Activated T-cell treated with anti-CD3 and anti-CD28 coated beads, Interleukin-2, amount 50 U/mL, for 24 hours (primary cell): ENCODE data around the gene RHCE.
"Not testable (repeated sequence)": the region's sequence is repeated elsewhere in the genome, so short reads cannot be mapped to it uniquely, and the experiment has no call there.

ENCODE experiments used
- DNase-seq: peaks from one replicate; pipeline ENCODE4 v3.0.0-alpha.2; 2020
- H3K27ac Mint-ChIP-seq: 2 replicates; pipeline ENCODE4 v1.8.0; 2020; ENCODE audit warnings: mild to moderate bottlenecking, mixed read lengths
- H3K27me3 Mint-ChIP-seq: 2 replicates; pipeline ENCODE4 v1.8.0; 2020; ENCODE audit warnings: mixed read lengths
- H3K36me3 Mint-ChIP-seq: 2 replicates; pipeline ENCODE4 v1.8.0; 2020; ENCODE audit warnings: low read depth, mixed read lengths
- H3K4me1 Mint-ChIP-seq: 2 replicates; pipeline ENCODE4 v1.8.0; 2020; ENCODE audit warnings: low read depth, mixed read lengths
- H3K4me3 Mint-ChIP-seq: 2 replicates; pipeline ENCODE4 v1.8.0; 2020; ENCODE audit warnings: mild to moderate bottlenecking, moderate library complexity, mixed read lengths
- H3K9me3 Mint-ChIP-seq: 2 replicates; pipeline ENCODE4 v1.8.0; 2020; ENCODE audit warnings: mixed read lengths

RHCE gene

DNA sequence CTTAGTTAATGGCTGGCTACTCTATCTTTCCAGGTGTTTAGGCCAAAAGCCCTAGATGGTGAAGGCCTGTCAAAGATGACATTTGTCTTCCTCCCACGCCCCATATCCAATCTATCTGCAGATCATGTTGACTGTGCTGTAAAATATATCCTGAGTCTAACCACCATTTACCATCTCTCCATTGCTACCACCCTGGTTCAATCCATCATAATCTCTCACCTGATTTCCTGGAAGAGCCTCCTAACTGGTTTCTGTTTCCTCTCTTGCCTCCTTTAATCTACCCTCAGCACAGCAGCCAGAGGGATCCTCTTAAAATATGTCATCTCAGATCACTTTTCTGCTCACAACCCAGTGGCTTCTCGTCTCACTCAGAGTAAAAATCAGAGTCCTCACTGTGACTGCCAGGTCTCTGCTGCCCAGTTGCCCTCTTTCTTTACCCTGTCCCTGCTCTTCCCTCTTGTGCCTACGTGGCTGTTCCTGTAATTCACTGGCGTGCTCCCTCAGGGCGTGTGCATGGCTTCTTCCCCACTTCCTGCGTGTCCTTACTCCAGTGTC is 64.7 kb downstream of the RHCE start:
- Mint-ChIP-seq H3K36me3 (peaks cover 78% of the 10 kb centered on the region), H3K4me3 (no peak overlapping the region), H3K27ac (peak overlapping the region; percentile 85), H3K4me1 (peaks cover 28% of the 10 kb centered on the region), H3K9me3 (no peaks in the 10 kb centered on the region), H3K27me3 (no peaks in the 10 kb centered on the region)
- DNase-seq, result no peak

DNA sequence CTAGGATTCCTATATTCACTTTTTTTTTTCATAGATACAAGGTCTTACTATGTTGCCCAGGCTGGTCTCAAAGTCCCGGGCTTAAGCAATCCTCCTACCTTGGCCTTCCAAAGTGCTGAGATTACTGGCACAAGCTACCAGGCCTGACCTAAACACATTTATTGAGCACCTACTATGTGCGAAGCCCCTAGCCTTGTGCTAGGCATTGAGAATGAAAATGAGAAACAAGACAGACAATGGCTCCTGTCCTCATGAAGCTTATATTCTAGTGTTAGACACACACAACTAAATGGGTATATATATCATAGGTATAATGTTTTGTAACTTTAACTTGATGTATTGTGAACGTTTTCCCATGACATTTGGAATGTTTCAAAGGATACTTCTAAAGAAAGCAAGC is 71.0 kb downstream of the RHCE start:
- Mint-ChIP-seq H3K4me3 (no peak overlapping the region), H3K27me3 (no peaks in the 10 kb centered on the region), H3K4me1 (peaks cover 2% of the 10 kb centered on the region), H3K36me3 (peaks cover 73% of the 10 kb centered on the region), H3K27ac (no peak overlapping the region), H3K9me3 (no peaks in the 10 kb centered on the region)
- DNase-seq, result no peak

GRCh38 chr1:25347556-25347955 is 73.1 kb downstream of the RHCE start:
- H3K4me1 Mint-ChIP-seq, result peaks cover 9% of the 10 kb centered on the region
- H3K27me3 Mint-ChIP-seq, result no peaks in the 10 kb centered on the region
- peak overlapping the region; percentile 26 for H3K27ac Mint-ChIP-seq
- H3K4me3 Mint-ChIP-seq, result no peak overlapping the region
- peaks cover 79% of the 10 kb centered on the region for H3K36me3 Mint-ChIP-seq
- H3K9me3 Mint-ChIP-seq, result no peaks in the 10 kb centered on the region
- DNase-seq, result no peak

GRCh38 chr1:25343872-25344271 is 76.8 kb downstream of the RHCE start:
- Mint-ChIP-seq H3K4me3 (no peak overlapping the region), H3K27me3 (no peaks in the 10 kb centered on the region), H3K27ac (peak overlapping the region; percentile 51), H3K4me1 (peaks cover 32% of the 10 kb centered on the region), H3K9me3 (no peaks in the 10 kb centered on the region), H3K36me3 (peaks cover 76% of the 10 kb centered on the region)
- no peak for DNase-seq

DNA sequence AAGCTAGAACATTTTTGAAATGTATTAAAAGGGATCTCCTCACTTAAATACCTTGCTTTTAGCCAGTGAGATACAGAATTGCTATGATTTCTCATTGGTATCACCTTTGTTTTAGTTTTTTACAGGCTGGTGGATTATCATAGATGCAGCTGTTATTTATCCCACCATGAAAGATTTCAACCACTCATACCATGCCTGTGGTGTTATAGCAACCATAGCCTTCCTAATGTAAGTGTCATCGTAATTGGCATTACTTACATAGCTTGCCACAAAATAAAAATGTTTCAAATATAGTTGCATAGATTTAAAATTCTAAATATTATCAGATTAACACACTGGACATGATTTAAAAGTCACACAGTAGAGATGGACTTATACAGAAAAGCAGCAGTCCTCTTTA is 77.8 kb downstream of the RHCE start:
- Mint-ChIP-seq H3K27me3 (no peaks in the 10 kb centered on the region), H3K36me3 (peaks cover 77% of the 10 kb centered on the region), H3K4me3 (no peak overlapping the region), H3K4me1 (peaks cover 32% of the 10 kb centered on the region), H3K27ac (no peak overlapping the region), H3K9me3 (no peaks in the 10 kb centered on the region)
- DNase-seq, result no peak

DNA sequence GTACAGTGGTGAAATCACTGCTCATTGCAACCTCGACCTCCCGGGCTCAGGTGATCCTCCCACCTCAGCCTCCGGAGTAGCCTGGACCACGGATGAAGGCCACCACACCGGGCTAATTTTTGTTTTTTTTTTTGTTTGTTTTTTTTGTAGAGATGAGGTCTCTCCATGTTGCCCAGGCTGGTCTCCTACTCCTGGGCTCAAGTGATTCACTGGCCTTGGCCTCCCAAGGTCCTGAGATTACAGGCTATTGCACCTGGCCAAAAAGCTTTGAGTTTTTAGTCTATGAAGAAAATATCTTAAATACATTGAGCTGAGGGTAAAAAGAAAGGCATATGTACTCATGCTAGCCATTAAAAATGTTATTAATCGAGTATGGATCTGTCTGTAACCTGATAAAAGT is 78.9 kb downstream of the RHCE start:
- H3K4me1 Mint-ChIP-seq, result peaks cover 35% of the 10 kb centered on the region
- no peak overlapping the region for H3K4me3 Mint-ChIP-seq
- no peaks in the 10 kb centered on the region for H3K27me3 Mint-ChIP-seq
- DNase-seq, result no peak
- peaks cover 71% of the 10 kb centered on the region for H3K36me3 Mint-ChIP-seq
- H3K9me3 Mint-ChIP-seq, result no peaks in the 10 kb centered on the region
- H3K27ac Mint-ChIP-seq, result no peak overlapping the region

DNA sequence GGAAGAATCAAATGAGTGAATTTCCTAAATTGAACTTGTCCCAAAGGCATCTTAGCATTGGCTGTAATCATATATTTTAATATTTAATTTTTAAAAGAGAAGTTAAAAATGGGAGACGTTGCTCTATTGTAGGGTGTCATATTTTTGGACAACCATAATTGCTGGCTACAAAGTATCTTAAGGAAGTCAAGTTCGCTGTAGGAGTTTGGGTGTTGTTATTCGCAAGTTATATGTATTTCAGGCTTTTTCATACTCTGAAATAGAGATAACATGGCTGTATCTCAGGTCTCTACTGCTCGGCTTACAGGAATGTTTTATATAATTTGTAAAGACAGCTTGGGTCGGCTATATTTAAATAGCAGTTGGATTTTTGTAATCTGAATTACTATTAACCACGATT is 81.6 kb downstream of the RHCE start:
- peak overlapping the region; percentile 93 for H3K4me3 Mint-ChIP-seq
- no peak for DNase-seq
- no peaks in the 10 kb centered on the region for H3K9me3 Mint-ChIP-seq
- peaks cover 42% of the 10 kb centered on the region for H3K4me1 Mint-ChIP-seq
- peaks cover 54% of the 10 kb centered on the region for H3K36me3 Mint-ChIP-seq
- no peaks in the 10 kb centered on the region for H3K27me3 Mint-ChIP-seq
- H3K27ac Mint-ChIP-seq, result peak overlapping the region; percentile 96

GRCh38 chr1:25338188-25338981 is 82.2 kb downstream of the RHCE start, which contains the start of gene TMEM50A:
Gene TMEM50A (plus strand): TSS chr1:25338334. CDS start chr1:25340487, 2,153 bp downstream.
- H3K4me3 Mint-ChIP-seq, result peak within 1 kb of the TSS; percentile 95
- no peaks in the 10 kb centered on the region for H3K9me3 Mint-ChIP-seq
- peaks cover 43% of the 10 kb centered on the region for H3K4me1 Mint-ChIP-seq
- H3K27me3 Mint-ChIP-seq, result no peaks in the 10 kb centered on the region
- H3K36me3 Mint-ChIP-seq, result peaks cover 51% of the 10 kb centered on the region
- peak within 1 kb of the TSS; percentile 96 for H3K27ac Mint-ChIP-seq
- DNase-seq, result peak; percentile 97

DNA sequence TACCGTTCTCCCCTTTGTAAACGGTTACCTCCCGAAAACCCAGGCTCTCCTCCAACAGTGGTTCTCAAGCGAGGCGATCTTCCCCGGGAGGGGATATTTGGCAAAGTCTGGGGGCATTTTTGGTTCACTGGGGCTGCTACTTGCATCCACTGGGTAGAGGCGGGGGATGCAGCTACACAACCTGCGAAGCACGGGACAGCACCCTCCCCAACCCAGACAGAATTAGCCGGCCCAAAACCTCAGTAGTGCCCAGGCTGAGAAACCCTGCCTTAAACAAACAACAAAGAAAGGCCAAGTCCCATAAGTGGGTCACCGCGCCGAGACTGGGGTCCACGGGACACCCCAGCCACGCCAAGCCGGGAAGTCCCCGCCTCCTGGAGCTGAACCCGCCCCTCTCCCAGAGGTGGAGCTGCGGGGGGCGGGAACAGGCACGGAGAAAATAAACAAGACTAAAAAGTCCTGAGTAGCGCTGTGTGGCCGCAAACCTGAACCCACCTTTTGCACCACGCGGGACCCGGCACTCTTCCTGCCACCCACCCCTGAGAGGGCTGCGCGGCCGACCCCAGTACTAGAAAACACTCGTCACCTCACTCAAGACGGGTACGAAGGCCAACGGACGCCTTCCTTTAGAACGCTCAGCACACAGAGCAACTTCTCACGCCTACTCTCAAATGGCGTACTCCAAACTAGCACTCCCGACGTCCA is 83.0 kb downstream of the RHCE start:
- Mint-ChIP-seq H3K4me3 (peak overlapping the region; percentile 95), H3K36me3 (peaks cover 47% of the 10 kb centered on the region), H3K27ac (peak overlapping the region; percentile 96), H3K4me1 (peaks cover 47% of the 10 kb centered on the region)
- not testable (repeated sequence) for H3K27me3 Mint-ChIP-seq, H3K9me3 Mint-ChIP-seq
- peak; percentile 69 for DNase-seq

- H3K9me3 Mint-ChIP-seq, H3K27me3 Mint-ChIP-seq: not testable (repeated sequence)
- H3K36me3 Mint-ChIP-seq, result peaks cover 45% of the 10 kb centered on the region
- H3K4me3 Mint-ChIP-seq, result peak overlapping the region; percentile 95
- H3K27ac Mint-ChIP-seq, result peak overlapping the region; percentile 89
- DNase-seq, result peak; percentile 55
- H3K4me1 Mint-ChIP-seq, result peaks cover 51% of the 10 kb centered on the region
Observed at GRCh38 chr1:25336922-25337354, 83.7 kb downstream of the RHCE start.

- peaks cover 46% of the 10 kb centered on the region for H3K4me1 Mint-ChIP-seq
- not testable (repeated sequence) for DNase-seq, H3K4me3 Mint-ChIP-seq, H3K27me3 Mint-ChIP-seq, H3K9me3 Mint-ChIP-seq
- H3K27ac Mint-ChIP-seq, result peak overlapping the region; percentile 75
- peaks cover 14% of the 10 kb centered on the region for H3K36me3 Mint-ChIP-seq
Observed at GRCh38 chr1:25329950-25330349, 90.7 kb downstream of the RHCE start.

GRCh38 chr1:25329336-25329735 is 91.3 kb downstream of the RHCE start:
- H3K9me3 Mint-ChIP-seq, H3K27me3 Mint-ChIP-seq, DNase-seq, H3K4me3 Mint-ChIP-seq: not testable (repeated sequence)
- H3K27ac Mint-ChIP-seq, result peak overlapping the region; percentile 75
- peaks cover 12% of the 10 kb centered on the region for H3K36me3 Mint-ChIP-seq
- H3K4me1 Mint-ChIP-seq, result peaks cover 42% of the 10 kb centered on the region

DNA sequence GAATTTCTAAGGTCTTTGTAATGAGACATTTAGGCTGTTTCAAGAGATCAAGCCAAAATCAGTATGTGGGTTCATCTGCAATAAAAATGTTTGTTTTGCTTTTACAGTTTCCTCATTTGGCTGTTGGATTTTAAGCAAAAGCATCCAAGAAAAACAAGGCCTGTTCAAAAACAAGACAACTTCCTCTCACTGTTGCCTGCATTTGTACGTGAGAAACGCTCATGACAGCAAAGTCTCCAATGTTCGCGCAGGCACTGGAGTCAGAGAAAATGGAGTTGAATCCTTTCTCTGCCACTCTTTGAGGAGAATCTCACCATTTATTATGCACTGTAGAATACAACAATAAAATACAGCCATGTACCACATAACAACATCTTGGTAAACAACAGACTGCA is 91.8 kb downstream of the RHCE start:
- DNase-seq, H3K4me3 Mint-ChIP-seq, H3K27me3 Mint-ChIP-seq, H3K27ac Mint-ChIP-seq, H3K9me3 Mint-ChIP-seq: not testable (repeated sequence)
- Mint-ChIP-seq H3K4me1 (peaks cover 36% of the 10 kb centered on the region), H3K36me3 (peaks cover 12% of the 10 kb centered on the region)

DNA sequence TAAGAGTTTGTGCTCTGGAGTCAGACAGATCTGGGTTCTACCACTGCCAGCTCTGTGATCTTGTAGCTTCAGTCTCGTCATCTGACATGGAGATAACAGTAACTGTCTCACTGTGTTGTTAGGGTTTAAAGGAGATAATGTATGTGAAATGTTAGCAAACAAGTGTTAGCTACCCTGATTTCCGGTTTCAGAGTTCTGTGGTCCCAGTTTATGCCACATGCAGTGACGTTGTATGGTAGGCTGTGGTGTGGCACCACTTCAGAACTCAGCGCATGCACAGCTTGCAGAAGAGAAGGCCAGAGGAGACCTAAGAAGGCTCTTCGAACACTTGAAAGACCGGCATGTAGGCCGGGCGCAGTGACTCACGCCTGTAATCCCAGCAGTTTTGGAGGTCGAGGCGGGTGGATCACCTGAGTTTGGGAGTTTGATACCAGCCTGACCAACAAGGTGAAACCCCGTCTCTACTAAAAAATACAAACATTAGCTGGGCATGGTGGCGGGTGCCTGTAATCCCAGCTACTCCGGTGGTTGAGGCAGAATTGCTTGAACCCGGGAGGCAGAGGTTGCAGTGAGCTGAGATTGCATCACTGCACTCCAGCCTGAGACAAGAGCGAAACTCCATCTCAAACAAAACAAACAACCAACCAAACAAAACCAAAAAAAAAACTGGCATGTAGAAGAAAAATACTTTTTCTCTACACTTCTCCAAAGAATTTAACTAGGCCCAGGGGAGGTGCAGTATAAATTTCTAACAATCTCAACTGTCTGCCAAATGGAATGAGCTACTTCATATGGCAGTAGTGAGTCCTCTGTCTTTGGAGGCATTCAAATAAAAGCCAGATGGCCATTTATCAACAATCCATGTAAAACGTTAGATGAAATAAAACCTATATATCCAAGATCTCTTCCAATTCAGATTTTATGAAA is 92.5 kb downstream of the RHCE start:
- H3K4me3 Mint-ChIP-seq, H3K27me3 Mint-ChIP-seq, H3K36me3 Mint-ChIP-seq, H3K27ac Mint-ChIP-seq, DNase-seq, H3K9me3 Mint-ChIP-seq: not testable (repeated sequence)
- peaks cover 30% of the 10 kb centered on the region for H3K4me1 Mint-ChIP-seq
